Fibroblast of upper back skin (primary cell): ENCODE results near the gene ABCA6.
"Not testable (repeated sequence)": the region's sequence is repeated elsewhere in the genome, so short reads cannot be mapped to it uniquely, and the experiment has no call there.

Source experiments
- DNase-seq: peaks from one replicate; pipeline ENCODE4 v3.0.0-alpha.2; 2013

The ABCA6 gene

DNA sequence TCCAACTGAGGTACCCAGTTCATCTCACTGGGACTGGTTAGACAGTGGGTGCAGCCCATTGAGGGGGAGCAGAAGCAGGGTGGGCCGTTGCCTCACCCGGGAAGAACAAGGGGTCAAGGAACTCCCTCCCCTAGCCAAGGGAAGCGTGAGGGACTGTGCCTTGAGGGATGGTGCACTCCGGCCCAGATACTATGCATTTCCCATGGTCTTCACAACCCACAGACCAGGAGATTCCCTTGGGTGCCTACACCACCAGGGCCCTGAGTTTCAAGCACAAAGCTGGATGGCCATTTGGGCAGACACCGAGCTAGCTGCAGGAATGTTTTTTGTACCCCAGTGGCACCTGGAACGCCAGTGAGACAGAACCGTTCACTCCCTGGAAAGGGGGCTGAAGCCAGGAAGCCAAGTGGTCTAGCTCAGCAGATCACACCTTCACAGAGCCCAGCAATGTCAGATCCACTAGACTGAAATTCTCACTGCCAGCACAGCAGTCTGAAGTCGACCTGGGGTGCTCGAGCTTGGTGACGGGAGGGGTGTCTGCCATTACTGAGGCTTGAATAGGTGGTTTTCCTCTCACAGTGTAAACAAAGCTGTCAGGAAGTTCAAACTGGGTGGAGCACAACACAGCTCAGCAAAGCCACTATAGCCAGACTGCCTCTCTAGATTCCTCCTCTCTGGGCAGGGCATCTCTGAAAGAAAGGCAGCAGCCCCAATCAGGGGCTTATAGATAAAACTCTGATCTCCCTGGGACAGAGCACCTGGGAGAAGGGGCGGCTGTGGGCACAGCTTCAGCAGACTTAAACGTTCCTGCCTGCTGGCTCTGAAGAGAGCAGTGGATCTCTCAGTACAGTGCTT lies 71.1 kb downstream of the ABCA6 start:
- not testable (repeated sequence) for DNase-seq

GRCh38 chr17:69069226-69069750 lies 72.4 kb downstream of the ABCA6 start:
- peak; percentile 20 for DNase-seq

DNA sequence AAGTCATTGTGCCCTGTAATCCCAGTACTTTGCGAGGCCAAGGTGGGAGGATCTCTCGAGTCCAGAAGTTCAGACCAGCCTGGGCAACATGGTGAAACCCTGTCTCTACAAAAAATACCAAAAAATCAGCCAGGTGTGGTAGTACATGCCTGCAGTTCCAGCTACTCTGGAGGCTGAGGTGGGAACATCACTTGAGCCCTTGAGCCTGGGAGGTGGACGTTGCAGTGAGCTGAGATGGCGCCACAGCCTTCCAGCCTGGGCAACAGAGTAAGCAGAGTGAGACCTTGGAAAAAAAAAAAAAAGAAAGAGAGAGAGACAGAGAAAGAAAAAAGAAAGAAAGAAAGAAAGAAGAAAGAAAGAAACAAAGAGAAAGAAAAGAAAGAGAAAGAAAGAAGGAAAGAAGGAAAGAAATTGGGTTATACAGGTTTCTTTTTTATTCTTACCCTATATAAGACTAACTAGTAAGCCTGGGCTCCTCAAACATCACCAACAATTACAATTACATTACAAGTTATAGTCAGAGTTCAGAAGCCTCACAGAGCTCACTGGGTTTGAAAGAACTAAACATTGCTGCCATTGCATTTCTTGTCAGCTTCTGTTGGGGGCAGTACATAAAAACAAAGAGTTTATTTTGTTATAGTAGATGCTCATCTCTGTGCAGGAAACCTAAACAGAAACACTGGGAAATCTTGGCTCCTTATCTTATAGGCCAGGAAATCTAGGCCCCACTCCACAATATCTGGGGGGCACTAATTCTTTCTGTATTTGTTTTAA lies 74.2 kb downstream of the ABCA6 start:
- no peak for DNase-seq

DNA sequence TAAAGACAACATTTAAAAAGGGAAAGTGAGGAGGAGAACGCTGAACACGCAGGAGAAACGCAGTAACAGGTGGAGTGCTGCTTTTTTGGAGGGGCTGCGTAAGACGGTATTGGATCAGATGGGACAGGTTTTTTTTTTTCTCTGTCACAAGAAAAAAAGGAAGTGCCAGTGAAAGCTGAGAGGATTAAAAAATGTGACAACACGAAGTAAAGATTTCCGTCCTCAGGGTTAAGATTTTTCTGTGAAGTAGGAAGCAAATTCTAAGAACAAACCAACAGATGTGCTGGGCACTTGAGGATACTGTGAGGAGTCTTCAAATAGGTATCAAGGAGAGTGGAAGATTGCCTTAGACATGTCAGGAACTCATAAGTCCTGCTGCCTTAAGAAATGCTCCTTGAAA lies 75.2 kb downstream of the ABCA6 start:
- DNase-seq, result no peak

- DNase-seq, result no peak
Measured at GRCh38 chr17:69065113-69065512, 76.6 kb downstream of the ABCA6 start.

DNA sequence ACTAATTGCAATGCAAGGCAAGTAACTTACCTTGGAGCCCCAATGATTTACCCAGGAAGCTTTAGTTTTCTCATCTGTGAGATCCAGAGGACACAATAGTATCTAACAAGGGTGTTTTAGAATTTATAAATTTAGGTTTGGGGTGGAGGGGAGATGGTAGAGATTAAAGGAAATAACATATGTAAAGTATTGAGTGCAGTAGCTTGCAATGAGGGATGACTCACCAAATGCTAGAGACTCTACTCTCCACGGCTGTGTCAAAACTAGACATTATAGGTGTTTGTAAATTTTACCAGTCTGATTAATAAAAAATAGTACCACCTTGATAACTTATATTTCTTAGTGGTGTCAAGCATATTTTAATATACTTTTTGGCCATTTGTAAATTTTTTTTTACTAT lies 77.2 kb downstream of the ABCA6 start:
- no peak for DNase-seq

- DNase-seq, result no peak
Measured at GRCh38 chr17:69064001-69064400, 77.7 kb downstream of the ABCA6 start.

GRCh38 chr17:69062860-69063581 lies 78.7 kb downstream of the ABCA6 start:
- no peak for DNase-seq

- DNase-seq, result peak; percentile 17
Measured at GRCh38 chr17:69061721-69062556, 79.8 kb downstream of the ABCA6 start.

GRCh38 chr17:69060822-69061221 lies 80.9 kb downstream of the ABCA6 start, which contains the start of gene ABCA9:
TSS of gene ABCA9 (minus strand) at chr17:69060927. CDS start at chr17:69051126, 9,801 bp downstream.
- DNase-seq, result peak; percentile 89

- DNase-seq, result no peak
Measured at GRCh38 chr17:69059458-69060175, 82.1 kb downstream of the ABCA6 start.

DNA sequence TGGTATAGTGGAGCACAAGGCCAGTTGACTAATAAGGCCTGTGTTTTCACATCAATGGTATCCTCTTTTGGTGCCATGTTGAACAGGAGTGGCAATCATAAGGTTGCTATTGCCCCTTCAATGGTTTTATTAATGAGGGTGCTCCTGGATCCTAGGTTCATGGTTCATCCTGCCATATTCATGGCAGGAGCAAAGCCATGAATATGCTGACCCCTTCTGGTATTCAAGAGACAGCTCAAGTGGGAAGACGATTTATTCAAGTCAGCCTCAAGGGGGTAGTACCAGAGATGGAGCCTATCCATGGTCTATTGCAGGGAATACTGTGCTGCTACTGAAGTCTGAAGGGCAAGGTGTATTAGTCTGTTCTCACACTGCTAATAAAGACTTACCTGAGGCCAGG lies 83.5 kb downstream of the ABCA6 start:
- DNase-seq, result no peak

DNA sequence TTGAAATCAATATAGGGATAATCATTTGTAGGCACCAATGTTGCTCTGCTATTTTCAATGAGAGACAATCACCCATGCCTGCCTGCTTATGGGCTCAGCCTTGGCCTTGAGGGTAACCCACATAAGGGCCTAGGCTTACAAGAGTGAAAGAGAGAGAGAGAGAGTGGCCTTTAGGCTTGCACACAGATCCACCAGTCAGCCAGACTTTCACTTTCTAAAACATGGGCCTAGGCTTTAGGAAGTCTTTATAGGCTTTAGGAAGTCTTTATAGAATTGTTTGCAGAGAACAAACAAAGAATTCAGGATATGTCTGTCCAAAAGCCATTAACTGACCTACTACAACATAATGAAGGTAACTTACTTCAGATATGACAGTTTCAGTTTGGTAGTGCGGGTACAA lies 84.4 kb downstream of the ABCA6 start:
- no peak for DNase-seq

DNA sequence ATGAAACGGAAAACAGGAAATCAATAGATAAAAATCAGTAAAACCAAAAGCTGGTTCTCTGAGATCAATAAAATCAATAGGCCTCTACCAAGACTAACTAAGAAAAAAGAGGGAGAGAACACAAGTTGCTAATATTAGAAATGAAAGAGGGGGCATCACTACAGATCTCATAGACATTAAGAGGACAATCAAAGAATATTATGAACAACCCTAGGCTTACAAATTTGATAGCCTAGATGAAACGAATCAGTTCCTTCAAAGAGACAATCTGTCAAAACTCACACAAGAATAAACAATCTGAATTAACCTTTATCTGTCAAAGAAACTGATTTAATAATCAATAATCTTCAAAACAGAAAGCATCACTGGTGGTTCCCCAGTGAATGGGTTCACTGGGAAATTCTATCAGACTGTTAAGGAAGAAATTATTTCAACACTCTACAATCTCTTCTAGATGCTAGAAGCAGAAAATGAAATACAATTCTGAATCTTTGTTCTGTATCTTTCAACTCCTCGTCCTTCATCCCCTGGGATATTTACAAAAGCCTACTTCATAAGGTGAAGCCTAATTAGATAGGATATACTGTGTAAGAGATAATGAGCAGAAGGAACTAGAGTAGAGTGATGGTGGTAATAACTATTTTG lies 85.4 kb downstream of the ABCA6 start:
- no peak for DNase-seq

DNA sequence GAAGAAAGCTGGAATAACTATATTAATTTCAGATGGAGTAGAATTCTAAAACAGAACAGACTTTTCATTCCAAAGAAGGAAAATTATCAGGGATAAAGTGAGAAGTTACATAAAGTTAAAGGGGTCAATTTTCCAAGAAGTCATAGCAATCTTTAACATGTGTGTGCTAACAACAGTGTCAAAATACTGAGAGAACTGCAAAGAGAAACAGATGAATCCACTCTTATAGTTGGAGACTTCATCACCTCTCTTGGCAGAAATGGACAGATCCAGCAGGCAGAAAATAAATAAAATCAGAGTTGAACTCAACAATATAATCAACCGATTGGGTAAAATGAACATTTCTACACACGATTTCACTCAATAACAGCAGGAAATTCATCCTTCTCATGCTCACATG lies 86.4 kb downstream of the ABCA6 start:
- DNase-seq, result no peak

DNA sequence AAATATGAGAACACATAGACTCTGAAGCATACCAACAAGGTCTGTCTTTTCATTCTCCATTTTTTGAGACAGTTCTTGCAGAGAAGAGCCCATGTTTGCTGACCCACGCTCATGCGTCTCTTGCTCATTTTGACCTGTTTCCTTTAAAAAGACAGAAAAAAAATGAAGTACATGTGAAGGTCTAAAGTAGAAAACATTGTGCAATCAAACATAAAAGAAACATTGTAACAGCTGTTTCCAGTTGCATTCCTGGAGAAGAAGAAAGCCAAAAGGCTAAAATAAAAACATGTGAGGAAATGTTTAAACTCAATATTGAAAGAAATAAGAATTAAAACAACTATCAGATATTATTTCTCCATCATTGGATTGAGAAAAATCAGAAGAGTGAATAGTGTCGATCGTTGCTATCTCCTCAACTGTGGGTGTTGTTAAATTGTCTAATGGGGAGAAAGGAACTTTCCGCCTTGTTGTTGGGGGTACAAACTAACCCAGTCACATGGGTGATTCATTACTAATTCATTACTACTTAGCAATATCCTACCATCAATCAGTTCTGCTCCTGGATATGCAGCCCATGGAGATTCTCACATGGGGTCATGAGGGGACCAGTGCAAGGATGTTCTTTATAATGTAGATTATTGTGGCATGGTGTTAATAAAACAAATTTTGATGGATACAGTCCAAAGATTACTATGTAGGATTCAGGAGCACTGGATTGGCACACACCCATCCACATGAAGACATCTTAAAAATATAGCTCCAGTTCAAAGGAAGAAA lies 90.5 kb downstream of the ABCA6 start:
- DNase-seq, result peak; percentile 52

DNA sequence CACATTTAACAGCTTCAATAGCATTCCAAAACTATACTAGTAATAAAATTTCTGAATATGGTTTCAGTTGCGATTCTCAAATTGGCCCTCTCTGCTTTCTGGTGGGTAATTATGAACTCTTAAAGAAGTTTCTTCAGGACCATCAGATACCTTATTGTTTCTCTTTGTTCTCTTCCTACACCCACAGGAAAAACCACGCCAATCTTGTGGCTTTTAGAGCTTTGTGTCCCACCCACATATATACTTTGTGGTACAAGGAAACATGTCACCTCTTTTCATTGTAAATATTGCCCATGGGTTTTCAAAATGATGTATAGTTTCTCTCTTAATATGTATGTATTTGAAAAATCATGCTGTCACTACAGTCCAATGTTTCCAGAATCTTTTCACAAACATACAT lies 93.1 kb downstream of the ABCA6 start:
- no peak for DNase-seq

DNA sequence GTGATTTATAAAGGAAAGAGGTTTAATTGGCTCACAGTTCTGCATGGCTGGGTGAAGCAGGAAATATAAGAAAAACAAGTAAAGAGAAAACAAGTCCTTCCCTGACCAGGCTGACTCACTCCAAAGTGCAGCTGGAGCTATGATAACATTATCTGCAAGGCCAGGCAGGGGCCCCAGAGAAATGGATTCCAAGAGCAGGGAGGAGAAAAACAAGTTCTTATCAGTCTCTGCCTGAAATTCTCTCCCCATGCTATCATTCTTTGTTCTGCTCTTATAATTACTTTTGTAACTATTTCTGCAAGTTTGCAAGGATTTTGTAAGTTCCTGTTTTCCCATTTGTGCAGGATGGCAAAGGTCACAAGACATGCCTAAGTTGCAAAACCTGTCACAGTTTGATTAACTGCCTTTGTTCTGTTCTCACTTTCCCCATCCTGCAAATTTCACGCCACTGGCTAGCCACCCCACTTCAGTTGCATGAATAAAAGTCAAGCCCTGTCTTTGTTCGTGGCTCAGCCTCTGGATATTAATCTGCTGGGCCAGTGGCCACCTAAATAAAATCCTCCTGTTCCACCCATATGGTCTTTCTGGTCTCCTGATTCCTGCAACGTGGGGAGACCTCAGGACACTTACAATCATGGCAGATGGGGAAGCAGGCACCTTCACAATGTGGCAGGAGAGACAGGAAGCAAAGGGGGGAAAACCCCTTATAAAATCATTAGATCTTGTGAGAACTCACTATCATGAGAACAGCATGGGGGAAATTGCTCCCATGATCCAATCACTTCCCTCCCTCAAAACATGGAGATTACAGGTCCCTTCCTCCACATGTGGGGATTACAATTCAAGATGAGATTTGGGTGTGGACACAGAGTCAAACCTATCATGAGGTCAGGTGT lies 94.1 kb downstream of the ABCA6 start:
- DNase-seq, result peak; percentile 64
